Naive B cell (primary cell): ENCODE data around the gene LSP1. TPM values are rescaled to one million over a fixed set of nuclear protein-coding genes. Genes with fewer than 3 reads are reported as not detected.

Source experiments
- polyA plus RNA-seq, 6 donors: library from polyadenylated mRNA; unstranded; fragments of 300-500 nt; fragmentation: Illumina TruSeq; gene quantifications; one replicate each; pipeline ENCODE4 v1.2.3, GENCODE V29; 2021; ENCODE audit warnings: low read depth in 6 of 6

Gene LSP1
- polyA plus RNA-seq, 6 donors from 2014 or later: 342 to 587 (median 422) TPM

Other genes starting within 250 kb of the LSP1 start
- gene KRTAP5-3, start 244.6 kb upstream of the LSP1 start, polyA plus RNA-seq: not detected
- not detected for gene KRTAP5-4, start 230.9 kb upstream of the LSP1 start, polyA plus RNA-seq
- not detected for gene KRTAP5-5, start 223.3 kb upstream of the LSP1 start, polyA plus RNA-seq
- not detected for gene KRTAP5-6, start 155.9 kb upstream of the LSP1 start, polyA plus RNA-seq
- gene IFITM10, start 102.5 kb upstream of the LSP1 start, polyA plus RNA-seq: not detected
- gene CTSD, start 89.2 kb upstream of the LSP1 start, polyA plus RNA-seq: 10 to 100 TPM; 40.6 to 59.5 (median 51.8) TPM
- gene SYT8, start 18.1 kb upstream of the LSP1 start, polyA plus RNA-seq: not detected
- 10 to 100 TPM in 2 of 6 donors, 1 to 10 TPM in 4; 3.9 to 12.2 (median 7.2) TPM for gene TNNI2, start 14.1 kb upstream of the LSP1 start, polyA plus RNA-seq
- gene PRR33, start 38.8 kb downstream of the LSP1 start, polyA plus RNA-seq: under 1 TPM in 4 of 6 donors, not detected in 2; 0.08 to 0.44 (median 0.16) TPM
- under 1 TPM in 2 of 6 donors, not detected in 4; 0.43 to 0.92 TPM for gene TNNT3, start 66.6 kb downstream of the LSP1 start, polyA plus RNA-seq
- 10 to 100 TPM; 14.0 to 62.7 (median 34.9) TPM for gene MRPL23, start 94.2 kb downstream of the LSP1 start, polyA plus RNA-seq
- not detected for gene H19, start 144.8 kb downstream of the LSP1 start, polyA plus RNA-seq